Activated naive CD4-positive, alpha-beta T cell (primary cell): ENCODE results near the gene GPC2.
"Not testable (repeated sequence)": the region's sequence is repeated elsewhere in the genome, so short reads cannot be mapped to it uniquely, and the experiment has no call there.

Experiments
- DNase-seq, 4 experiments: peaks; one replicate each; lab custom pipeline; 2025; lab: John Stamatoyannopoulos, UW

GPC2 gene

DNA sequence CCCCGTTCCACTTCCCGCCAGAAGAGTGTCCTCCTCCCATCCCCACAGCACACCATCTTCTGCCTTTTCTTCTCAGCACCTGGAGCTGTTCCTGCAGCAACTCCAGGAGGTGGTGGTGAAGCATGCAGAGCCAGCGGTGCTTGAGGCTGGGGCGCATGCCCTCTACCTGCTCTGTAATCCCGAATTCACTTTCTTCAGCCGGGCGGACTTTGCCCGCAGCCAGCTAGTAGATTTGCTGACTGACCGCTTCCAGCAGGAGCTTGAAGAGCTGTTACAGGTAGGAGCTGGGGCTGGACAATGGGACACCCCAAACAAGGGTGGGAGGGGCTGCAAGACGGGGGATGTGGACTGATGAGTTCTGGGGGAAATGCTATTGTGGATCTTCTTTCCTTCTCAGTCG lies 23.5 kb upstream of the GPC2 start:
- no peak for DNase-seq

DNA sequence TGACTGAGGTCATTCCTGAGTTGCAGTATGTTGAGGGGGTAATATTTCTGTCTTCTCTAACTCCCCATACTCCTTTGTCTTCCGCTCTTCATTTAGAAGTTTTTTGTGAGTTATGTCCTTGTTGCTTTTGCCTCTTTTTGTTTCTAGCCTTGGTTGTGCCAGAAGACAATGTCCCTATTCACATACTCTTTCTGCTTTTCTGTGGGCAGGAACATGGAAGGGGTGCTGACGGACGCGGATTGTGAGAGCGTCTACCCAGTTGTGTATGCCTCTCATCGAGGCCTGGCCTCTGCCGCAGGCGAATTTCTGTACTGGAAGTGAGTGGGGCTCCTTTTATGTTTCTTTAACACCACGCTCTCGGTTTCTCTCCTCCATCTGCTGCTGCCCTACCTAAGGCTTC lies 21.1 kb upstream of the GPC2 start:
- no peak for DNase-seq

DNA sequence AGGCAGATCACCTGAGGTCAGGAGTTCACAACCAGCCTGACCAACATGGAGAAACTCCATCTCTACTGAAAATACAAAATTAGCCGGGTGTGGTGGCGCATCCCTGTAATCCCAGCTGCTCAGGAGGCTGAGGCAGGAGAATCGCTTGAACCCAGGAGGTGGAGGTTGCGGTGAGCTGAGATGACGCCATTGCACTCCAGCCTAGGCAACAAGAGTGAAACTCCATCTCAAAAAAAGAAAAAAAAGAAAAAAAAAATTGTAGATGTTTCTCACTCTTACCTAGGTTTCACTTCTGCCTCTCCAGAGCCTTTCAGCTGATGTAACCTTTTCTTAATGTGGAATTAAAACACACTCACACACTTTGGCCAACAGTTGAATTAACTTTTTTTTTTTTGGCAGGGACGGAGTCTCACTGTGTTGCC lies 18.7 kb upstream of the GPC2 start:
- DNase-seq, result not testable (repeated sequence)

DNA sequence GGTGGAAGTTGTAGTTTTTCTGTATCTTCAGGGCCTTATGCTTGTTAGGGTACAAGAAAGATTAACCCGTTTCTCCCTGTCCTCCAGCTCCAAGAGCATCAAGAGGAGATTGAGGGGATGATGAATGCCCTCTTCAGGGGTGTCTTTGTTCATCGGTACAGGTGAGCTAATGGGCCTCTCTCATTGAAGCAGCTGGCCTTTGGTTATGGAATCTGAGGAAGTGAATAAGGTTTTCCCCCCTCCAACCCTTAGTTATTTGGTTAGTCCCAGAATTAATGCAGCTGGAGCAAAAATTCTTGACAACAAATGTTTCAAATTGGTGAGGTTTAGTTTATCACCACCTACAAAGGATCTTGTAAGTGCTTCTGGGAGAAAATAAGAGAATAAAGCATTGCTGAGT lies 18.0 kb upstream of the GPC2 start:
- no peak for DNase-seq

- DNase-seq, result no peak
Observed at GRCh38 chr7:100192969-100193368, 15.8 kb upstream of the GPC2 start.

GRCh38 chr7:100192281-100192862 lies 15.2 kb upstream of the GPC2 start:
- DNase-seq, result not testable (repeated sequence)

GRCh38 chr7:100191775-100192174 lies 14.6 kb upstream of the GPC2 start:
- no peak for DNase-seq

DNA sequence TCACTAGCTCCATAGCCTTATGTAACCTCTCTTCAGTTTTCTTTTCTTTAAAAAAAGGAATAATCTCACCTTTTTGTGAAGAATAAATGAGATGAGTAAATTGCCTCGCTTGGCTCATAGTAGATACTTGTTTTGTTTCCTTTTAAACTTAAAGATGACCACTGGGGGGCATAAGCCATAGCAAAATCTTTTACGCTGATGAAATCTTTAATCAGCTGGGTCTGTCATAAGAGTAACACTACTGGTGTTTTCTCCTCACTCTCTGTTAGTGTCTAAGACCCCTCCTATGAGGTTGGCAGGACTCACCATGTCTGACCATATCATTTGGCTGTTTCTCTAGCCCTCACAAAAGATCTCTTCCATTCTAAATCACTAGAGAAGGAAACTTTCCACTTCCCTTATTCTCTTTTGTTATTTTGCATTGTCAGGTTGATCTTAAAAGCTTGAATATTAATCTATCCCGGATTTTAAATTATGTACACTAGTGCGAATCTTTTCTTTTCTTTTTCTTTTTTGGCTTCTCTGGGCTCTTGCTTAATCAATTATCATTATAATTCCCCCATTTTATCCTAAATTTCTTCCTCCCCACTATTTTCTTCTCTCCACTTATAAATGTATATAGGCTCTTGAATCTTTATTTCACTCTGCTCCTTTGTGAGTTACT lies 13.0 kb upstream of the GPC2 start:
- no peak for DNase-seq

DNA sequence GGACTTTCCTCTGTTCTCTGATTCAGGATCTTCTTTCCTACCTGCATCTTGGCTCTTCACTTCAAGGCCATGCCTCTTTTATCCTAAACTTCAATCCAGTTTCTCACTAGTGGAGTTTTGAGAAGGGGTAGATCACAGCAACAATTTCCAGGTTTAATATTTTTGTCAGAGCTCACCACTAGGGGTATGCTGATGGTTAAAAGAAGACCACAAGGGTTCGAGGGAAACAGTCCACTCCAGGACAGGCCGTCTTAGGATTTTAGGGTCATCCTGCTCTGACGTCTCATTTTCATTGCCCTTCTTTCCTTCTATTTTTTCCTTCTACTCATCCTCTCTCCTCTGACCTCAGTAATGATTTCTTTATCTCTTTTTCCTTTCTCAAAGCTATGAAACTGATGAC lies 11.9 kb upstream of the GPC2 start:
- no peak for DNase-seq

GRCh38 chr7:100185726-100186125 lies 8.5 kb upstream of the GPC2 start:
- DNase-seq, result no peak

- DNase-seq, result not testable (repeated sequence)
Observed at GRCh38 chr7:100183090-100183489, 5.9 kb upstream of the GPC2 start.

DNA sequence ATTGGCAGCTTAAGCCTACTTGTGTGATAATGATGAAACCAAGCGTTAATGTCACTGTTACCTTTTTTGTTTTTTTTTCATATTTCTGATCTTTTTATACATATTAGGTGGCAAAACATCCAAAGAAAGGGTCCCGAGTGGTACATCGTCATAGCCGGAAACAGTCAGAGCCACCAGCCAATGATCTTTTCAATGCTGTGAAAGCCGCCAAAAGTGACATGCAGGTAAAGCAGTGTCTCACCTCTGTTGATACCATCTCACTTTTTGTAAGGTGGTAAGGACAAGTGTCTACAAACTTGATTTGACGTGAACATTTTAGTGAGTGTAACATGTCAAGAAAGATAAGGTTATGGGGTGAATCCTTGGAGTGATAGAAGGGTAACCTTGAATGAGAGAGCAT lies 5.4 kb upstream of the GPC2 start:
- DNase-seq, result not testable (repeated sequence)

DNA sequence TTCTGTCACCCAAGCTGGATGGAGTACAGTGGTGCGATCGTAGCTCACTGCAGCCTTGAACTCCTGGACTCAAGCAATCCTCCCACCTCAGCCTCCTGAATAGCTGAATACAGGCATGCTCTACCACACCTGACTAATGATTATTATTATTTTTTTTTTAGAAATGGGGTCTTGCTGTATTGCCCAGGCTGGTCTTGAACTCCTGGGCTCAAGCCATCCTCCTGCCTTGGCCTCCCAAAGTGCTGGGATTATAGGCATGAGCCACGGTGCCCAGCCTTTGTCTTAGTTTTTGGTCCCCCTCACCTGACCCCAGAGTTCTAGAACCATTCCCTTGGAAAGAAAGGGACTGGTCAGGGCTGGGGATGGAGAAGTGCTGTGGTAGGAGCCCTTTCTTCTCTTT lies 2.9 kb upstream of the GPC2 start:
- not testable (repeated sequence) for DNase-seq

DNA sequence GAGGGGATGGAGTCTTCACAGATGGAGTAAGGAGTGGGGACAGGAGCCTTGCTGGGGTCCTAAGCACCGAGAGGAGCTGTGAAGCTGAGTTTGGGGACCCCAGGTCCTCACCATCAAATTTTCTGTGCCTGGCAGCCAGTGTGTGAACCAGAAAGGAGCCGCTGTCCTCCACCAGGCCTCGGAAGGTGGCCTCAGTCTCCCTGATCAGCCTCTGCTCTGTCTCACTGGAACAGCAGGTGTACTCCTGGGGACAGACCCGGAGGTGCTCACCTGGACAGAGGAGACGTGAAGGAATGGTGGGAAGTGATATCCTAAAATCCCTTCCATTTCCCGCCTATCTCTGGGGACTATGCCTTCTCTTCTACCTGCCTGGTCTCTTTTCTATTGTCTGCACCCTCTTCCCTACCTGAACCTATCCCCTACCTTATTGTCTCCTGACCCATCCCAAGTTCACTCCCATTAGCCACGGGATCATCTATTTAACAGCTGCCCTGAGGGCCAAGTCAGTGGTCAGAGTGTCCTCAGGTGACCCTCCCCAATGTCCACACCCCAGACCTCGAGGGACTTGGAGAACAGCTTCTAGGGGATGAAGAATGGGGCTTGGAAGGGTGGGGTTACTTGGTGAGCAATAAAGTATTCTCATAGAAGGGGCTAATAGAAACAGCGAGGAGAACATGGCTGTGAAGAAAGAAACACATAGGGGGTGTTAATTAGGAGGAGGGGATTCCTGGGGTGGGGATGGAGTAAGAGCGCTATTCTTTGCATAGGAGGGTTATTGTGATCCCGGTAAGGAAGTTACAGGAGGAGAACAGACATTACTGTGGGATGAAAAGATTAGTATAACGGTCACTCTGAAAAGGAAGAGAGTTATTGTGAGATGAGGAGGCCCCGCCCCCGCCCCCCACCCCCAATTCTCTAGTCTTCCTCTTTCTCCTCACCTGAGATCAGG lies 811 bp downstream of the GPC2 start:
- no peak for DNase-seq

DNA sequence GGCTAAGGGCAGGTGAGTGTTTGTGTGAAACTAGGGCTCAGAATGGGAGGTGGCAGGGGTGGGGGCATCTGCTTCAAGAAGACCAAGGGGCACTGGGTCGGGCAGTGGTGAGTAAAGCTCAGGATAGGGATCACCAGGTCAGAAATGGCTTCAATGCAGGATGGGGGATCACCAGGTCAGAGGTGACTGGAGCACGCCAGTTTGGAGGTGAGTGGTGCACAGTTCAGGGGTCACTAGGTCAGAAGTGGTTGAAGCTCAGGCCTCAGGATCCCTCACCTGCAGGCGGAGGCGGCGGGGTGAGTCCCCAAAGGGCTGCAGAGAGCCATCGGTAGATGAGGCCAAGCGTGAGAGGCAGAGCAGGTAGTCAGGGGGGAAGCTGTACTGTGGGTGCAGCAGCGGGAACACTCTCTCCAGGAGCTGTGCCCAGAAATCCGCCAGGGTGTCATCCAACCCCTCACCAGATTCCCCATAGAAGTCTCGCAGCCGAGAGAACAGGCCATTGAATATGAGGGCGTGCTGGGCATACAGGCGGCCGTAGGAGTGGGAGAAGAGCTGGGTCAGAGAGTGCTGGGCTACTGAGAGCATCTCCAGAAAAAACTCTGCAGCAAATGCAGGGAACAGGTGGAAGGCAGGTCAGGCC lies 1.8 kb downstream of the GPC2 start:
- no peak for DNase-seq

- no peak for DNase-seq
Observed at GRCh38 chr7:100174582-100174981, 2.6 kb downstream of the GPC2 start.

DNA sequence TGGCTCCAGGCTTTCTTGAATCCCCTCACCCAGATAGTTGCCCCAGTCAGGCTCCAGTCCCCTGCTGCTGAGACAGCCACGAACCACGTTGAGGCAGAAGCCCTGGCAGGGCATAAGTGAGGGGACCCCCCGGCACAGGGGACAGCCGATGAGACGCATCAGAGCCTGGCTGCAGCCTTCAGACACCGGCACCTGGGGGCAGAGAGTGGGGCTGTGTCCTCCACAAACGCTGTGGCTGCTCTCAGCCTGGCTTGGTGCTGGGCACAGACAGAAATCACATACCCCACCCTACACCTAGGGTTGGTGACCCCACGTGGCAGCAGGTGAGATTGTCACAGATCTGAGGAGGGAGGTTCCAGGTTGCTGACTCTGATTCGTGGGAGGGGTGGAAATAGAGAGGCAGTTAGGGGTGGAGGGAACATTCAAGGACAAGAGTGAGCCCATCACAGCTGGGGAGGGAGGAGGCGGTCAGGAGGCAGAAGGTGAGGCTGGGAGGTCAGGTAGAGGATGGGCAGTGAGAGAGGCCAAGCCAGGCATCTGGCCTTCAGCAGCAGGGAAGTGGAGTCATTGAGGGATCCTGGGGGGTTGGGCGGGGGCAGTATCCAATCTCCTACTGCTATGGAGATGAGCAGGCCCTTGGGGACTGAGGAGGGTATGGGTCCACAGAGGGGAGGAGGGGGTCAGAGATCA lies 3.2 kb downstream of the GPC2 start:
- no peak for DNase-seq

GRCh38 chr7:100171840-100172239 lies 5.3 kb downstream of the GPC2 start:
- no peak for DNase-seq

GRCh38 chr7:100171087-100171681 lies 6.0 kb downstream of the GPC2 start:
- DNase-seq, result no peak

- DNase-seq, result no peak
Observed at GRCh38 chr7:100170101-100170897, 6.9 kb downstream of the GPC2 start.
